Spleen (tissue), 11 donors: ENCODE results near the gene TEX22. TPM values are rescaled to one million over a fixed set of nuclear protein-coding genes. Genes with fewer than 3 reads are reported as not detected.

Experiments
- DNase-seq: peaks from one replicate; pipeline ENCODE4 v3.0.0-alpha.2; 2020
- H3K27ac ChIP-seq, 8 donors: fragments of 200-600 bp; sonication (generic) in 7 of 8; 1 replicate in 4 of 8; 2 replicates in 4 of 8; pipeline versions ENCODE4 v1.5.0 to v1.8.0; 2016 to 2021; ENCODE audit warnings: inconsistent platforms in 4 of 8, mild to moderate bottlenecking in 4 of 8, moderate library complexity in 1 of 8
- H3K27me3 ChIP-seq, 7 donors: fragments of 200-600 bp; sonication (generic) in 6 of 7; replicated peaks in 1 of 7; 1 replicate in 4 of 7; 2 replicates in 3 of 7; pipeline versions ENCODE4 v1.5.0 to v1.8.0; 2016 to 2021; ENCODE audit warnings: inconsistent platforms in 3 of 7, mild to moderate bottlenecking in 1 of 7
- H3K36me3 ChIP-seq, 6 donors: fragments of 200-600 bp; sonication (generic) in 5 of 6; 1 replicate in 4 of 6; 2 replicates in 2 of 6; pipeline versions ENCODE4 v1.5.0 to v1.8.0; 2016 to 2021; ENCODE audit warnings: inconsistent platforms in 2 of 6
- H3K4me1 ChIP-seq, 6 donors: fragments of 200-600 bp; sonication (generic) in 5 of 6; 1 replicate in 3 of 6; 2 replicates in 3 of 6; pipeline versions ENCODE4 v1.5.0 to v1.8.0; 2016 to 2021; ENCODE audit warnings: inconsistent platforms in 3 of 6
- H3K4me3 ChIP-seq, 8 donors: fragments of 200-600 bp; sonication (generic) in 7 of 8; 1 replicate in 4 of 8; 2 replicates in 4 of 8; pipeline versions ENCODE4 v1.5.0 to v1.8.0; 2016 to 2021; ENCODE audit warnings: inconsistent platforms in 4 of 8, mild to moderate bottlenecking in 4 of 8, moderate library complexity in 2 of 8
- H3K9me3 ChIP-seq, 8 donors: fragments of 200-600 bp; sonication (generic) in 7 of 8; 1 replicate in 4 of 8; 2 replicates in 4 of 8; pipeline versions ENCODE4 v1.5.0 to v1.8.0; 2016 to 2021; ENCODE audit warnings: inconsistent platforms in 4 of 8
- CTCF ChIP-seq, 11 experiments: fragments of 200-600 bp in 7 of 11; fragments of 450-650 bp in 4 of 11; sonication (generic) in 4 of 11; IDR thresholded peaks in 8 of 11; conservative IDR thresholded peaks in 3 of 11; 1 replicate in 7 of 11; 2 replicates in 4 of 11; pipeline versions ENCODE4 v1.4.0 to v1.8.0; 2016 to 2021; ENCODE audit warnings: antibody characterized with exemption in 11 of 11, inconsistent platforms in 4 of 11, mild to moderate bottlenecking in 1 of 11
- POLR2A ChIP-seq, 3 donors: fragments of 450-650 bp; IDR thresholded peaks; one replicate each; pipeline ENCODE4 v1.5.1; 2017; ENCODE audit warnings: antibody characterized with exemption in 3 of 3, mild to moderate bottlenecking in 1 of 3
- POLR2AphosphoS5 ChIP-seq, 3 donors: sonication (generic); formaldehyde crosslinking; IDR thresholded peaks; one replicate each; pipeline ENCODE4 v1.5.1; 2017; ENCODE audit warnings: antibody characterized with exemption in 3 of 3
- WGBS, 5 donors: extraction: QIAGEN DNeasy Blood & Tissue Kit in 3 of 5; methylation state at CpG; one replicate each; pipeline versions ENCODE4 v1.1.5 to v1.1.7; 2013 to 2018; 5-methylcytosine and 5-hydroxymethylcytosine counted together
- intact Hi-C: fragments of 100-400 bp; cut with DNase I; formaldehyde crosslinking; loops from one replicate; pipeline ENCODE4 v1.15.0; 2023; ENCODE audit warnings: low total_unique reads
- polyA plus RNA-seq, 3 donors: library from polyadenylated mRNA; stranded (reverse); fragments of 200-250 nt; gene quantifications; one replicate each; pipeline ENCODE4 v1.2.1, GENCODE V29; 2013
- total RNA-seq, 7 donors: library from RNA; depleted of rRNA in 3 of 7; stranded (reverse); fragments of >200 nt in 3 of 7; fragmentation: NEBNext Ultra II Directional in 4 of 7; extraction: Animal tissue kit (Norgen Biotek cat#: 25700) in 4 of 7; gene quantifications; one replicate each; pipeline versions ENCODE4 v1.1.0 to v1.2.1, GENCODE V29; 2016 to 2021
- donor health status: healthy with polysubstance abuse.
- donor health status: DM: no; HTN: no; CAD: no; lungs with moderate emphysema.
- donor health status: DM: no; HTN: no; CAD: no.
- donor health status: Bipolar disorder and iron deficiency.
- donor health status: healthy.
- donor health status: DM: no; HTN: no; CAD: no.
- donor health status: DM: yes; HTN: yes; CAD: no.

The TEX22 gene
- total and polyA plus RNA-seq, 10 donors = 0.33 to 5.3 (median 1.0) TPM

- Histone ChIP-seq H3K4me1 (peaks cover 0 to 23% (median 14%) of the 10 kb centered on the region in 6 donors), H3K27me3 (no peaks in the 10 kb centered on the region), H3K4me3 (no peak overlapping the region), H3K9me3 (no peaks in the 10 kb centered on the region), H3K36me3 (peaks cover 0 to 47% (median 28%) of the 10 kb centered on the region in 6 donors), H3K27ac (no peak overlapping the region)
- no peak for DNase-seq
- WGBS, 5 donors = 86 to 94% (median 92%) methylated on average over 21 to 34 of the region's 34 CpGs
- TF ChIP-seq CTCF (IDR thresholded peaks at IDR 0.05 in 8 of 11, conservative IDR thresholded peaks at IDR 0.05 in 3 of 11) (no peak), POLR2AphosphoS5 (IDR thresholded peaks at IDR 0.05) (no peak), POLR2A (IDR thresholded peaks at IDR 0.05) (no peak)
- intact Hi-C loops = no loop called here
Observed at GRCh38 chr14:105367116-105368031, 31.0 kb upstream of the TEX22 start.

- intact Hi-C loops = no loop called here
- H3K27ac ChIP-seq = no peak overlapping the region
- H3K9me3 ChIP-seq = no peaks in the 10 kb centered on the region
- no peak for TF ChIP-seq POLR2AphosphoS5 (IDR thresholded peaks at IDR 0.05)
- TF ChIP-seq CTCF (IDR thresholded peaks at IDR 0.05 in 8 of 11, conservative IDR thresholded peaks at IDR 0.05 in 3 of 11) = no peak
- no peak for TF ChIP-seq POLR2A (IDR thresholded peaks at IDR 0.05)
- WGBS, 5 donors = 95 to 99% (median 95%) methylated on average over 10 to 20 of the region's 20 CpGs
- H3K4me3 ChIP-seq = no peak overlapping the region
- DNase-seq = no peak
- peaks cover 0 to 47% (median 28%) of the 10 kb centered on the region in 6 donors for H3K36me3 ChIP-seq
- no peaks in the 10 kb centered on the region for H3K27me3 ChIP-seq
- peaks cover 0 to 23% (median 14%) of the 10 kb centered on the region in 6 donors for H3K4me1 ChIP-seq
Observed at GRCh38 chr14:105368032-105368417, 30.3 kb upstream of the TEX22 start.

DNA sequence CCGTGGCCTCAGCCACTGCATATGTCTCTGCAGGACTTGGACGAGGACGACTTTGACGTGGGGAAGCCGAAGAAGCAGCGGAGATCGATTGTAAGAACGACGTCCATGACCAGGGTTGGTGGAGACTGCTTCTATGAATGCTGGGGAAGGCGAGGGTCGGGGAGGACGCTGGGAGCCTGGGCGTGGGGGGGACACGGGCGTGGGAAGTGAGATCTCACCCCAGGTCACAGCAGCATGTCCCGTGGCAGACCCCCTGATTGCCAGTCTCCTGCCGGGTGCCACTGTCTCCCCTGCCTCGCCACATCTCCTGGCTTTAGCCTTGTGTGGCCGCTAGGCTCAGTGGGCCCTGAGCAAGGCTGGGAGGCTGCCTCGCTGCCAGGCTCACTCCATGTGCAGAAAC, 29.9 kb upstream of the TEX22 start:
- H3K27ac ChIP-seq = no peak overlapping the region
- peaks cover 0 to 23% (median 14%) of the 10 kb centered on the region in 6 donors for H3K4me1 ChIP-seq
- no peak overlapping the region for H3K4me3 ChIP-seq
- H3K9me3 ChIP-seq = no peaks in the 10 kb centered on the region
- 94 to 99% (median 95%) methylated on average over 20 of the region's 20 CpGs for WGBS, 5 donors
- H3K36me3 ChIP-seq = peaks cover 0 to 47% (median 28%) of the 10 kb centered on the region in 6 donors
- intact Hi-C loops = no loop called here
- DNase-seq = no peak
- TF ChIP-seq CTCF (IDR thresholded peaks at IDR 0.05 in 8 of 11, conservative IDR thresholded peaks at IDR 0.05 in 3 of 11) (no peak), POLR2AphosphoS5 (IDR thresholded peaks at IDR 0.05) (no peak)
- H3K27me3 ChIP-seq = no peaks in the 10 kb centered on the region

GRCh38 chr14:105368910-105369652, 29.3 kb upstream of the TEX22 start:
- H3K4me1 ChIP-seq = peaks cover 0 to 19% (median 14%) of the 10 kb centered on the region in 6 donors
- peaks cover 0 to 47% (median 28%) of the 10 kb centered on the region in 6 donors for H3K36me3 ChIP-seq
- TF ChIP-seq POLR2AphosphoS5 (IDR thresholded peaks at IDR 0.05) = no peak
- no peak for TF ChIP-seq CTCF (IDR thresholded peaks at IDR 0.05 in 8 of 11, conservative IDR thresholded peaks at IDR 0.05 in 3 of 11)
- no peak for TF ChIP-seq POLR2A (IDR thresholded peaks at IDR 0.05)
- DNase-seq = no peak
- H3K9me3 ChIP-seq = no peaks in the 10 kb centered on the region
- no peaks in the 10 kb centered on the region for H3K27me3 ChIP-seq
- intact Hi-C loops = no loop called here
- 86 to 94% (median 93%) methylated on average over 10 to 29 of the region's 29 CpGs for WGBS, 5 donors
- H3K4me3 ChIP-seq = no peak overlapping the region
- no peak overlapping the region for H3K27ac ChIP-seq
